Endodermal cell (in vitro differentiated cells): Measurements from ENCODE around the gene TRIM14. TPM values are rescaled to one million over a fixed set of nuclear protein-coding genes. Genes with fewer than 3 reads are reported as not detected.

Experiments
- DNase-seq: peaks from one replicate; pipeline ENCODE4 v3.0.0-alpha.2; 2017
- H3K27ac ChIP-seq: 2 replicates; pipeline ENCODE4 v1.5.1; 2013; ENCODE audit warnings: mild to moderate bottlenecking, low read depth, low read length, moderate library complexity
- H3K27me3 ChIP-seq: 2 replicates; pipeline ENCODE4 v1.6.1; 2013; ENCODE audit warnings: mild to moderate bottlenecking, low read length, moderate library complexity; ENCODE audit not compliant: insufficient read depth, control insufficient read depth, poor library complexity, severe bottlenecking
- H3K36me3 ChIP-seq: 2 replicates; pipeline ENCODE4 v1.7.0; 2013; ENCODE audit warnings: mild to moderate bottlenecking, low read length, moderate library complexity; ENCODE audit not compliant: control insufficient read depth, insufficient read depth
- H3K4me1 ChIP-seq: one replicate; pipeline ENCODE4 v1.7.0; 2013; ENCODE audit warnings: low read length; ENCODE audit not compliant: control insufficient read depth, insufficient read depth
- H3K4me3 ChIP-seq: 2 replicates; pipeline ENCODE4 v1.5.1; 2013; ENCODE audit warnings: mild to moderate bottlenecking, low read length, moderate library complexity
- H3K9ac ChIP-seq: 2 replicates; pipeline ENCODE4 v1.6.1; 2013; ENCODE audit warnings: mild to moderate bottlenecking, low read length, moderate library complexity; ENCODE audit not compliant: poor library complexity, severe bottlenecking; ENCODE audit errors: extremely low read depth
- H3K9me3 ChIP-seq: 2 replicates; pipeline ENCODE4 v1.6.1; 2013; ENCODE audit warnings: mild to moderate bottlenecking, low read length, moderate library complexity; ENCODE audit not compliant: control insufficient read depth
- H3K27ac Mint-ChIP-seq: 2 replicates; pipeline ENCODE4 v1.8.0; 2020; ENCODE audit warnings: mixed read lengths
- H3K27me3 Mint-ChIP-seq: 2 replicates; pipeline ENCODE4 v1.8.0; 2021; ENCODE audit warnings: mild to moderate bottlenecking, mixed read lengths; ENCODE audit not compliant: insufficient read depth
- H3K36me3 Mint-ChIP-seq: 2 replicates; pipeline ENCODE4 v1.8.0; 2020; ENCODE audit warnings: low read depth, mixed read lengths
- H3K4me1 Mint-ChIP-seq: 2 replicates; pipeline ENCODE4 v1.8.0; 2020; ENCODE audit warnings: mixed read lengths
- H3K4me3 Mint-ChIP-seq: 2 replicates; pipeline ENCODE4 v1.8.0; 2020; ENCODE audit warnings: mild to moderate bottlenecking, moderate library complexity, mixed read lengths
- H3K9me3 Mint-ChIP-seq: 2 replicates; pipeline ENCODE4 v1.8.0; 2020; ENCODE audit warnings: mild to moderate bottlenecking, mixed read lengths
- WGBS, 2 experiments: methylation state at CpG; one replicate each; pipeline versions ENCODE4 v1.1.5 to v1.1.7; 2013; ENCODE audit warnings: missing lambda C conversion rate in 2 of 2, mixed read lengths in 1 of 2; ENCODE audit not compliant: insufficient coverage in 1 of 2, insufficient read length in 1 of 2; 5-methylcytosine and 5-hydroxymethylcytosine counted together
- total RNA-seq, 2 donors: library from RNA; stranded (reverse); fragmentation: NEBNext Ultra II Directional in 1 of 2; extraction: Animal tissue kit (Norgen Biotek cat#: 25700) in 1 of 2; gene quantifications; 2 replicates in 1 of 2; 3 replicates in 1 of 2; pipeline ENCODE4 v1.2.1, GENCODE V29; 2021
- TF ChIP-seq, protein P1 (sequence below): fragments of 200-600 bp; sonication (generic); conservative IDR thresholded peaks from 2 replicates; pipeline ENCODE4 v1.5.0; 2021; ENCODE audit warnings: antibody characterized with exemption, mild to moderate bottlenecking

The TRIM14 gene
- total RNA-seq, 2 donors from 2014 or later, result 3.1 to 5.1 TPM

DNA sequence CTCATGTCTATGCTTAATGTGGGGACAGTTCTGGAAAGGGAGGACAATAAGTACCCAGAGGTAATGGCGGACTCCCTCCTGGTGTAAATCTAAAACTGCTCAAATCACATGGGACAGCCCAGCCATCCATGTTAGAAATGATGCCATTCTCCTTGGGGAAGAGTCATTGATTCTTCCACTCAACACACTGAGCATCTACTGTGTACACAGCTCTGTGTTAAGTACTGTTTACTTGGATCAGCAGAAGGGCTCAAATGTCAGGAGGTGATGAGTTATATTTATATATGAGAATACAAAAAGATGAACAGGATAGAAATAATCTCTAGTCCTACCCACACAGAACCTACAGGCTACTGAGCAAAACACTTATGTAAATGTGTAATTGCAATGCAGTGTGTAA lies 94.3 kb downstream of the TRIM14 start:
- no peak overlapping the region for H3K27ac ChIP-seq

DNA sequence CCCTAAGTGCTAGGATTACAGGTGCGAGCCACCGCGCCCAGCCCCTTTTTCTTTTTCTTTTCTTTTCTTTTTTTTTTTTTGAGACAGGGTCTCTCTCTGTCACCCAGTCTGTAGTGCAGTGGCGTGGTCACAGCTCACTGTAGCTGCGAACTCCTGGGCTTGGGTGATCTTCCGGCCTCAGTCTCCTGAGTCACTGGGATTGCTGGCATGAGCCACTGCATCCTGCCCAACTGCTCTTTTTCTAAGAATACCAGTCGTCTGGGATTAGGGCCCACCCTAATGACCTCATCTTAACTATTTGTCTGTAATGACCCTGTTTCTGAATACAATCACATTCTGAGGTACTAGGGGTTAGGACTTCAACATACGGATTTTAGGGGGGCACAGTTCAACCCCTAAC lies 96.6 kb downstream of the TRIM14 start:
- no peak overlapping the region for H3K4me3 Mint-ChIP-seq
- no peak overlapping the region for H3K27ac Mint-ChIP-seq
- Histone ChIP-seq H3K4me3 (no peak overlapping the region), H3K9ac (no peak overlapping the region), H3K9me3 (no peaks in the 10 kb centered on the region), H3K27ac (no peak overlapping the region), H3K36me3 (peaks cover 26% of the 10 kb centered on the region), H3K27me3 (no peaks in the 10 kb centered on the region), H3K4me1 (no peaks in the 10 kb centered on the region)
- TF ChIP-seq, protein P1, sequence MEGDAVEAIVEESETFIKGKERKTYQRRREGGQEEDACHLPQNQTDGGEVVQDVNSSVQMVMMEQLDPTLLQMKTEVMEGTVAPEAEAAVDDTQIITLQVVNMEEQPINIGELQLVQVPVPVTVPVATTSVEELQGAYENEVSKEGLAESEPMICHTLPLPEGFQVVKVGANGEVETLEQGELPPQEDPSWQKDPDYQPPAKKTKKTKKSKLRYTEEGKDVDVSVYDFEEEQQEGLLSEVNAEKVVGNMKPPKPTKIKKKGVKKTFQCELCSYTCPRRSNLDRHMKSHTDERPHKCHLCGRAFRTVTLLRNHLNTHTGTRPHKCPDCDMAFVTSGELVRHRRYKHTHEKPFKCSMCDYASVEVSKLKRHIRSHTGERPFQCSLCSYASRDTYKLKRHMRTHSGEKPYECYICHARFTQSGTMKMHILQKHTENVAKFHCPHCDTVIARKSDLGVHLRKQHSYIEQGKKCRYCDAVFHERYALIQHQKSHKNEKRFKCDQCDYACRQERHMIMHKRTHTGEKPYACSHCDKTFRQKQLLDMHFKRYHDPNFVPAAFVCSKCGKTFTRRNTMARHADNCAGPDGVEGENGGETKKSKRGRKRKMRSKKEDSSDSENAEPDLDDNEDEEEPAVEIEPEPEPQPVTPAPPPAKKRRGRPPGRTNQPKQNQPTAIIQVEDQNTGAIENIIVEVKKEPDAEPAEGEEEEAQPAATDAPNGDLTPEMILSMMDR, result no peak
- peaks cover 1% of the 10 kb centered on the region for H3K27me3 Mint-ChIP-seq
- peaks cover 24% of the 10 kb centered on the region for H3K36me3 Mint-ChIP-seq
- H3K4me1 Mint-ChIP-seq, result peaks cover 5% of the 10 kb centered on the region
- DNase-seq, result no peak
- H3K9me3 Mint-ChIP-seq, result no peaks in the 10 kb centered on the region
- whole genome bisulfite sequencing, 2 experiments, result 89 to 98% methylated on average over 6 to 8 of the region's 8 CpGs

More for the DNA sequence above, 94.3 kb downstream of the TRIM14 start:
- no peak overlapping the region for H3K27ac Mint-ChIP-seq
- no peaks in the 10 kb centered on the region for H3K4me1 ChIP-seq
- no peak overlapping the region for H3K4me3 ChIP-seq
- H3K9ac ChIP-seq, result no peak overlapping the region
- no peak for DNase-seq
- no peak overlapping the region for H3K4me3 Mint-ChIP-seq
- TF ChIP-seq, protein P1, result no peak
- whole genome bisulfite sequencing, 2 experiments, result 100% methylated on average over 1 of the region's 1 CpG
- no peaks in the 10 kb centered on the region for H3K9me3 ChIP-seq
- no peaks in the 10 kb centered on the region for H3K9me3 Mint-ChIP-seq
- H3K36me3 ChIP-seq, result peaks cover 6% of the 10 kb centered on the region
- H3K27me3 Mint-ChIP-seq, result peaks cover 1% of the 10 kb centered on the region
- no peaks in the 10 kb centered on the region for H3K27me3 ChIP-seq
- H3K36me3 Mint-ChIP-seq, result peaks cover 14% of the 10 kb centered on the region
- peaks cover 5% of the 10 kb centered on the region for H3K4me1 Mint-ChIP-seq

DNA sequence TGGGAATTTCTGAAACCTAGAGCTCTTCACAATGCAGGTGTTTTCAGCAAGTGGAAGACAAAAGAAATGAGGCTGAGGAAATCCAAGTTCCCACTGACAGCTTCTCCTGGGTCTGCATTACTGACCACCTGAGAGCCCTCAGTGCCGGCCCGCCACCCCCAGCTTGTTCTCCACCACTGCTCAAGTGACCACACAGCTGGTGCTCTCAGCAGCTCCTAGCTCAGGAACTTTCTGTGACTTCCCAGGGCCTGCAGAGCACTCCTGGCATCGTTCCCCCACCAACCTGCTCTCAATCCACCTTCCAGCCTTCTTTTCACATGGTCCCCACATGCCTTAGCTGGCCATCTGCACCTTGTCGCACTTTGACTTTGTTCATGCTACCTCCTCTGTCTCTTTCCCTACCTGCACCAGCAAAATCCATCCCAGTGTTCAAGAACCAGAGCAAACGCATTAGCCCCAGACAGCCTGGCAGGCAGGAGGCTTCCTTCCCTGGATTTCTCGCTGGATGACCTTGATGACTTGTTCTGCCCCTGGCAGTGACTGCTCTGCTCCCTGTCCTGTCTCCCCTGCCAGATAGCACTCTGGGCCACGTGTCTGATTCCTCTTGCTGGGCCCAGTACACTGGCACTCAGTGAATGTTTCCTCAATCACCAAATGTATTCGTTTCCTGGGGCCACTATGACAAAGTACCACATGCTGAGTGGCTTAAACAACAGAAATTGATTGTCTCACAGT lies 97.5 kb downstream of the TRIM14 start:
- no peak overlapping the region for H3K9ac ChIP-seq
- H3K27me3 ChIP-seq, result no peaks in the 10 kb centered on the region
- peaks cover 36% of the 10 kb centered on the region for H3K36me3 ChIP-seq
- no peak overlapping the region for H3K4me3 Mint-ChIP-seq
- H3K4me1 Mint-ChIP-seq, result peaks cover 5% of the 10 kb centered on the region
- no peak overlapping the region for H3K27ac Mint-ChIP-seq
- no peak overlapping the region for H3K4me3 ChIP-seq
- no peaks in the 10 kb centered on the region for H3K9me3 Mint-ChIP-seq
- H3K27ac ChIP-seq, result no peak overlapping the region
- peaks cover 1% of the 10 kb centered on the region for H3K27me3 Mint-ChIP-seq
- WGBS, 2 experiments, result 86 to 90% methylated on average over 8 of the region's 8 CpGs
- no peak for DNase-seq
- no peaks in the 10 kb centered on the region for H3K9me3 ChIP-seq
- H3K4me1 ChIP-seq, result no peaks in the 10 kb centered on the region
- H3K36me3 Mint-ChIP-seq, result peaks cover 29% of the 10 kb centered on the region
- TF ChIP-seq, protein P1, result no peak
